MCF 10A (cell line): ENCODE measurements around the gene OR2AT4. TPM values are rescaled to one million over a fixed set of nuclear protein-coding genes. Genes with fewer than 3 reads are reported as not detected.

Experiments used
- Bru-seq: library from RNA; stranded (reverse); fragments of 400-500 nt; gene quantifications from one replicate; lab custom pipeline; 2021; lab: Mats Ljungman, UMichigan
- BruChase-seq, 2 experiments: library from RNA; stranded (reverse); fragments of 400-500 nt; gene quantifications; one replicate each; lab custom pipeline; 2021; lab: Mats Ljungman, UMichigan
- BruUV-seq: library from RNA; stranded (reverse); fragments of 400-500 nt; replicated peaks from 2 replicates; lab custom pipeline; 2021; lab: Mats Ljungman, UMichigan
- CTCF ChIA-PET: fragments of 300-600 bp; sonication (Branson Sonifier 250); formaldehyde crosslinking; extraction: SDS; loops from one replicate; lab custom pipeline; 2021; ENCODE audit warnings: antibody characterized with exemption, inconsistent platforms; lab: Yijun Ruan, JAX
- POLR2A ChIA-PET: fragments of 300-600, 350-650 bp; sonication (Branson Sonifier 250); formaldehyde crosslinking; extraction: SDS; loops from one replicate; lab custom pipeline; 2020; ENCODE audit warnings: antibody characterized with exemption, inconsistent platforms; lab: Yijun Ruan, JAX
- DNase-seq: peaks from one replicate; pipeline ENCODE4 v3.0.0-alpha.2; 2018; ENCODE audit not compliant: unreplicated experiment
- H3K27ac Mint-ChIP-seq: one replicate; pipeline ENCODE4 v1.8.0; 2022; ENCODE audit warnings: mild to moderate bottlenecking, low read depth, mixed read lengths; ENCODE audit not compliant: unreplicated experiment
- H3K27me3 Mint-ChIP-seq: one replicate; pipeline ENCODE4 v1.8.0; 2022; ENCODE audit warnings: mixed read lengths; ENCODE audit not compliant: insufficient read depth, unreplicated experiment
- H3K36me3 Mint-ChIP-seq: one replicate; pipeline ENCODE4 v1.8.0; 2022; ENCODE audit warnings: mild to moderate bottlenecking, moderate library complexity, mixed read lengths; ENCODE audit not compliant: insufficient read depth, unreplicated experiment
- H3K4me1 Mint-ChIP-seq: one replicate; pipeline ENCODE4 v1.8.0; 2022; ENCODE audit warnings: mixed read lengths; ENCODE audit not compliant: insufficient read depth, unreplicated experiment
- H3K4me3 Mint-ChIP-seq: one replicate; pipeline ENCODE4 v1.8.0; 2022; ENCODE audit warnings: mild to moderate bottlenecking, moderate library complexity, mixed read lengths; ENCODE audit not compliant: unreplicated experiment
- H3K9me3 Mint-ChIP-seq: one replicate; pipeline ENCODE4 v1.8.0; 2022; ENCODE audit warnings: mixed read lengths; ENCODE audit not compliant: unreplicated experiment
- intact Hi-C: fragments of 100-400 bp; cut with micrococcal nuclease; formaldehyde crosslinking; loops from 2 replicates; pipeline ENCODE4 v1.14.1; 2022
- long read RNA-seq: library from polyadenylated mRNA; stranded (forward); transcript quantifications from one replicate; pipeline ENCODE4 v2.0.0, GENCODE V29; 2022
- total RNA-seq: library from RNA; stranded (reverse); gene quantifications from 2 replicates; pipeline ENCODE4 v1.2.3, GENCODE V29; 2022
- TF ChIP-seq, protein P1 (sequence below): fragments of 200-600 bp; IDR thresholded peaks from one replicate; pipeline ENCODE4 v1.8.0; 2022; ENCODE audit warnings: antibody characterized with exemption, mild to moderate bottlenecking; ENCODE audit not compliant: unreplicated experiment

The OR2AT4 gene
- total RNA-seq: not detected in 2 replicates
- Bru-seq, nascent RNA: not detected
- percentile 9 among the genes with signal in this experiment for BruChase-seq, experiment 1, labeled RNA remaining after a 6-hour chase
- BruChase-seq, experiment 2, labeled RNA remaining after a 2-hour chase: percentile 9 among the genes with signal in this experiment
- long read RNA-seq: 0 reads

DNA sequence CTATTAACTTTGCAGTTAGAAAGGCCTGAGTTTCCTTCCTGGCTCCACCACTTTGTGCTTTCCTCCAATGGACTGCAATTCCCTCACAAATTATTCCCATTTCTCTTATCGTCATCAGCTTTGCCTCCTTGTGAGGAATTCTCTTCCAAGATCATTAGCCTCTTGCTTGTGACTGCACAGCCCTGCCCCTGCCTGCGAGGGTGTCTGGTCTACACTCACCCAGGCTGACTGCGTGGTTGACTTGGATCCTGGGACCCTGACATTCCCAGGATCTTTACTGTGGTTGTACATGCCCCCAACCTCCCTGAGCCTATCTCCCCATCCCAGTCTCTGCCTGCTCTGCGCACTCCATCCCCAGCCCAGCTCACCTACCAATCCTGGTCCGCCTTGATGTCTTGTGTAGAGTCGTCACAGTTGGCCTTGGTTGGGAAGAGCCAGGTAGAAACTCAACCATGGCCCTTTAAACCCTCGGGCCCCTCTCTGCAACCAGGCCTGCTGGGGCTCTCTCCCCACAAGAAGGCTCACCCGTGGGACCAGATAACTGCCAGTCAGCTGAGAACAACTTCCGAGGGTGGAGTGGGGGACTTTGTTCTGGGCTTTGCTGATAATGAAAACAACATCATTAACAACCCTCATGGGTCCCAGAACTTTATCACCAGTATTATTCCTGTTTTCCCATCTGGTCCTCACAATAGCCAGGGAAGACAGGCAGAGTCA, at the start of gene OR2AT4:
Gene OR2AT4 (minus strand): TSS at position 421 of the 717 bp plus-strand sequence.
- ChIA-PET POLR2A (no interaction called here), CTCF (interaction anchor here (0.7 to 1.0 kb wide), 2 partner anchors 37 to 133 kb away, joined by 3 to 4 read pairs; no protein-coding TSS in a partner anchor)
- Mint-ChIP-seq H3K36me3 (no peaks in the 10 kb centered on the region), H3K27ac (no peak within 1 kb of the TSS), H3K9me3 (no peaks in the 10 kb centered on the region), H3K4me1 (no peaks in the 10 kb centered on the region), H3K4me3 (no peak within 1 kb of the TSS), H3K27me3 (peaks cover 46% of the 10 kb centered on the region)
- DNase-seq: no peak
- TF ChIP-seq, protein P1, sequence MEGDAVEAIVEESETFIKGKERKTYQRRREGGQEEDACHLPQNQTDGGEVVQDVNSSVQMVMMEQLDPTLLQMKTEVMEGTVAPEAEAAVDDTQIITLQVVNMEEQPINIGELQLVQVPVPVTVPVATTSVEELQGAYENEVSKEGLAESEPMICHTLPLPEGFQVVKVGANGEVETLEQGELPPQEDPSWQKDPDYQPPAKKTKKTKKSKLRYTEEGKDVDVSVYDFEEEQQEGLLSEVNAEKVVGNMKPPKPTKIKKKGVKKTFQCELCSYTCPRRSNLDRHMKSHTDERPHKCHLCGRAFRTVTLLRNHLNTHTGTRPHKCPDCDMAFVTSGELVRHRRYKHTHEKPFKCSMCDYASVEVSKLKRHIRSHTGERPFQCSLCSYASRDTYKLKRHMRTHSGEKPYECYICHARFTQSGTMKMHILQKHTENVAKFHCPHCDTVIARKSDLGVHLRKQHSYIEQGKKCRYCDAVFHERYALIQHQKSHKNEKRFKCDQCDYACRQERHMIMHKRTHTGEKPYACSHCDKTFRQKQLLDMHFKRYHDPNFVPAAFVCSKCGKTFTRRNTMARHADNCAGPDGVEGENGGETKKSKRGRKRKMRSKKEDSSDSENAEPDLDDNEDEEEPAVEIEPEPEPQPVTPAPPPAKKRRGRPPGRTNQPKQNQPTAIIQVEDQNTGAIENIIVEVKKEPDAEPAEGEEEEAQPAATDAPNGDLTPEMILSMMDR: no peak
- intact Hi-C loops: no loop called here
- BruUV-seq: no TSS peak

DNA sequence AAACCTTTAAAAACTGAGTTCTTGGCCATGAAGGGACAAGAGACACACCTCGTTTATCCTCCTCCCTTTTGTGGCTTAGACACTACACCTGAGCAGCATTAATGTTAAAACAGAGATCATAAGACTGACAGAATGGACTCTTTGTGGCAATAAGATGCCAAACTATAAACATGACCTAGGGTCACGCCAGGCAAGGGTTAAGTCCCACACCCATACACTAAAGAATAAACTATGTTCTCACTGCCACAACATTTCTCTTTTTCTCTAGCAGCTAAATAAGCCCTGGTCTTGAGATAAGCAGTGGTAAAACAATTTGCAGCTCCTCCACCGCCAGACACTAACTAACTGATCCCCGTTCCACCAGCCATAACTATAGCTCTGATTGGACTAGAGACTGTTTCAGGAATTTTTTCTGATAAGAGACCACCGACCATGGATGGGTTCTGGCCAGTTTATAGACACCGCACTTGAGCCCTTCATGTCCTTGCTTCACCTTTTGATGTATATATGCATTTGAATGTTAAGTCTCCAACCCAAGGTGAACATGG, 49.4 kb upstream of the OR2AT4 start:
- Mint-ChIP-seq H3K4me3 (no peak overlapping the region), H3K27ac (no peak overlapping the region), H3K4me1 (peaks cover 16% of the 10 kb centered on the region), H3K9me3 (no peaks in the 10 kb centered on the region), H3K36me3 (no peaks in the 10 kb centered on the region), H3K27me3 (peaks cover 11% of the 10 kb centered on the region)
- no TSS peak for BruUV-seq
- intact Hi-C loops: no loop called here
- no peak for DNase-seq
- TF ChIP-seq, protein P1: no peak
- ChIA-PET POLR2A (interaction anchor here (0.7 to 1.0 kb wide), 2 partner anchors 32 to 102 kb away, joined by 3 read pairs; no protein-coding TSS in a partner anchor), CTCF (interaction anchor here (0.5 to 11.3 kb wide), 12 partner anchors 13 to 134 kb away, joined by 3 to 251 read pairs (median 6); no protein-coding TSS in a partner anchor)

DNA sequence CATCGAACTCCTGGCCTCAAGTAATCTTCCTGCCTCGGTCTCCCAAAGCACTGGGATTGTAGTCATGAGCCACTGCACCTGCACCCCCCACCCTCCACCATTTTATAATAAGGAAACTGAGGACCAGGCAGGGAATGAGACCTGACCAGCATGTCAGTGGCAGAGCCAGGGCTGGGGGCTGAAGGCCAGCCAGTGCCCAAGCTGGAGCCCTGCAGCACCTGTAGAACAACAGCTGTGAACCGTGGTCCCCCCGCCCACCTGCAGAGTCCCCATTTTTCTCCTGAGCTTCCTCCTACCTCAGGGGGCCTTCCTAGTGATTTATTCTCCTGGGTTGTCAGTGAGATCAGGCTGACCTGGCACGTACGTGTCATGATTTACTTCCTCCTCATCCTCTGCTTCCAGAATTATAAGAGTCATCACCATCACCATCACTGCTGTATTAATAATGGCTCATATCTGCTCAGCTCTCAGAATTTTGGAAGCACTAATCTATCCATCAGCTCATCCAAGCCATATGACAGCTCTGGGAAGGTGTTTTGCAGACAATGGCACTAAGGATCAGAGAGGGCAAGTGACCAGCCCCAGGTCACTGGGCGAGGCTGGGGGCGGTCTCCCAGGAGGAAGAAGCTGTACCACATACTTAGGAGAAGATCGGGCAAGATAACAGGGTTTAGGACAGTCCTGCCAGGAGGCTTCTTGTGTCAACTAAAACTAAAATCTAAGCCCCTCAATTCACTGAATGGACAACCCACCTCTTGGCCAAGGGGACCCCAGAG, 48.7 kb upstream of the OR2AT4 start:
- H3K9me3 Mint-ChIP-seq: no peaks in the 10 kb centered on the region

More for the DNA sequence above, 48.7 kb upstream of the OR2AT4 start:
- no TSS peak for BruUV-seq
- intact Hi-C loops: no loop called here
- no peak overlapping the region for H3K27ac Mint-ChIP-seq
- H3K4me1 Mint-ChIP-seq: peaks cover 16% of the 10 kb centered on the region
- H3K36me3 Mint-ChIP-seq: no peaks in the 10 kb centered on the region
- TF ChIP-seq, protein P1: no peak
- ChIA-PET POLR2A (interaction anchor here (0.7 to 1.0 kb wide), 3 partner anchors 32 to 103 kb away, joined by 3 read pairs; no protein-coding TSS in a partner anchor), CTCF (interaction anchor here (0.6 to 11.3 kb wide), 21 partner anchors 9 to 492 kb away, joined by 3 to 251 read pairs (median 5); no protein-coding TSS in a partner anchor)
- DNase-seq: no peak
- H3K4me3 Mint-ChIP-seq: no peak overlapping the region
- H3K27me3 Mint-ChIP-seq: peaks cover 5% of the 10 kb centered on the region
